Heart left ventricle (tissue), 13 donors: ENCODE data around the gene DNAJB14.

Source experiments
- POLR2A ChIP-seq, 2 donors: fragments of 450-650 bp; IDR thresholded peaks; one replicate each; pipeline ENCODE4 v1.6.1; 2017; ENCODE audit warnings: antibody characterized with exemption in 2 of 2, mild to moderate bottlenecking in 2 of 2, moderate library complexity in 2 of 2
- TF ChIP-seq, protein P1 (sequence below), 12 donors: fragments of 200-600 bp; sonication (generic) in 4 of 12; IDR thresholded peaks; one replicate each; pipeline versions ENCODE4 v1.5.0 to v1.8.0; 2018 to 2022; ENCODE audit warnings: antibody characterized with exemption in 12 of 12, mild to moderate bottlenecking in 5 of 12
- donor health status: ischemic (EF 13 %, LVEDD 7.1; RV severe dilation, severe dysfunction).
- donor health status: DM: no; HTN: yes; CAD: no.
- donor health status: DM: no; HTN: no; CAD: no.
- donor health status: ischemic (EF 25% LVEDD 6.9; RV normal size, moderate dysfunction).
- donor health status: ischemic (EF 25% LVEDD 5.7; RV mildly dilated, moderate dysfunction).
- donor health status: ischemic (EF 35%, LVEDD 5.7; RV mildly dilated, moderate dysfunction).
- donor health status: nonischemic (EF 11% LVEDD 7.7; RV severe dilation, severe dysfunction).
- donor health status: DM: yes; HTN: yes; CAD: no.
- donor health status: PGD.
- donor health status: ischemic (EF 29% LVEDD 5.4; RV normal size, mild dysfunction).
- donor health status: nonischemic (EF 23%, LVEDD 6.1; RV moderate dilation, normal function).

DNA sequence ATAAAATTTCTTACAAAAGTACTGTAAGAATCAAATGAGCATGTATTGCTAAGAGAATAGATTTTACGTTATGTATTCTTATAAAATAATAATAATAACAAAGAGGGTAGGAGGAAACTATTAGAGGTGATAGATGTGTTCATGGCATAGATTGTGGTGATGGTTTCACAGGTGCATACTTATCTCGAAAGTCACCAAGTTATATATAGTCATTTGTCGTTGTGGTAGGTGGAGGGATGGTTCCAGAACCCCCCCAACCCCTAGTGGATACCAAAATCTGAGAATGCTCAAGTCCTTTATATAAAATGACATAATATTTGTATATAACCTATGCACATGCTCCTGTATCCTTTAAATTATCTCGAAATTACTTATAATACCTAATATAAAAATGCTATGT, 40.4 kb upstream of the DNAJB14 start:
- TF ChIP-seq POLR2A (IDR thresholded peaks at IDR 0.05), result no peak
- TF ChIP-seq, protein P1, sequence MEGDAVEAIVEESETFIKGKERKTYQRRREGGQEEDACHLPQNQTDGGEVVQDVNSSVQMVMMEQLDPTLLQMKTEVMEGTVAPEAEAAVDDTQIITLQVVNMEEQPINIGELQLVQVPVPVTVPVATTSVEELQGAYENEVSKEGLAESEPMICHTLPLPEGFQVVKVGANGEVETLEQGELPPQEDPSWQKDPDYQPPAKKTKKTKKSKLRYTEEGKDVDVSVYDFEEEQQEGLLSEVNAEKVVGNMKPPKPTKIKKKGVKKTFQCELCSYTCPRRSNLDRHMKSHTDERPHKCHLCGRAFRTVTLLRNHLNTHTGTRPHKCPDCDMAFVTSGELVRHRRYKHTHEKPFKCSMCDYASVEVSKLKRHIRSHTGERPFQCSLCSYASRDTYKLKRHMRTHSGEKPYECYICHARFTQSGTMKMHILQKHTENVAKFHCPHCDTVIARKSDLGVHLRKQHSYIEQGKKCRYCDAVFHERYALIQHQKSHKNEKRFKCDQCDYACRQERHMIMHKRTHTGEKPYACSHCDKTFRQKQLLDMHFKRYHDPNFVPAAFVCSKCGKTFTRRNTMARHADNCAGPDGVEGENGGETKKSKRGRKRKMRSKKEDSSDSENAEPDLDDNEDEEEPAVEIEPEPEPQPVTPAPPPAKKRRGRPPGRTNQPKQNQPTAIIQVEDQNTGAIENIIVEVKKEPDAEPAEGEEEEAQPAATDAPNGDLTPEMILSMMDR (IDR thresholded peaks at IDR 0.05), result no peak
